Prostate gland (tissue), 2 donors: ENCODE data around the gene FBXL7. TPM values are rescaled to one million over a fixed set of nuclear protein-coding genes. Genes with fewer than 3 reads are reported as not detected.

Experiments
- DNase-seq: peaks from one replicate; pipeline ENCODE4 v3.0.0-alpha.2; 2019; ENCODE audit warnings: low spot score
- H3K27ac ChIP-seq, 2 donors: fragments of 200-600 bp; sonication (generic); 2 replicates each; pipeline ENCODE4 v1.5.1; 2017 to 2019
- H3K27me3 ChIP-seq: fragments of 200-600 bp; sonication (generic); replicated peaks from 2 replicates; pipeline ENCODE4 v1.5.1; 2019; ENCODE audit not compliant: insufficient read depth
- H3K36me3 ChIP-seq, 2 donors: fragments of 200-600 bp; sonication (generic); 1 replicate in 1 of 2; 2 replicates in 1 of 2; pipeline versions ENCODE4 v1.5.1 to v1.8.1; 2017 to 2019
- H3K4me1 ChIP-seq: fragments of 200-600 bp; sonication (generic); replicated peaks from 2 replicates; pipeline ENCODE4 v1.5.1; 2019
- H3K4me3 ChIP-seq, 2 donors: fragments of 200-600 bp; sonication (generic); 2 replicates each; pipeline ENCODE4 v1.5.1; 2017 to 2019
- H3K9me3 ChIP-seq: fragments of 200-600 bp; sonication (generic); 2 replicates; pipeline ENCODE4 v1.5.1; 2017
- POLR2A ChIP-seq: fragments of 450-650 bp; IDR thresholded peaks from one replicate; pipeline ENCODE4 v1.6.1; 2016; ENCODE audit warnings: antibody characterized with exemption, mild to moderate bottlenecking
- POLR2AphosphoS5 ChIP-seq: sonication (generic); formaldehyde crosslinking; IDR thresholded peaks from one replicate; pipeline ENCODE4 v1.6.1; 2017; ENCODE audit warnings: antibody characterized with exemption
- WGBS: methylation state at CpG from one replicate; pipeline ENCODE4 v1.1.5; 2018; 5-methylcytosine and 5-hydroxymethylcytosine counted together
- intact Hi-C: fragments of 100-400 bp; cut with DNase I; formaldehyde crosslinking; loops from one replicate; pipeline ENCODE4 v1.14.2; 2022
- total RNA-seq, 2 donors: library from RNA; depleted of rRNA; stranded (reverse); fragments of >200 nt; gene quantifications; one replicate each; pipeline ENCODE4 v1.1.0, GENCODE V29; 2016
- TF ChIP-seq, protein P1 (sequence below), 4 experiments: fragments of 200-600 bp in 2 of 4; fragments of 450-650 bp in 2 of 4; sonication (generic) in 2 of 4; IDR thresholded peaks; 1 replicate in 3 of 4; 2 replicates in 1 of 4; pipeline ENCODE4 v1.5.1; 2016 to 2019; ENCODE audit warnings: antibody characterized with exemption in 4 of 4, mild to moderate bottlenecking in 2 of 4, moderate library complexity in 2 of 4

FBXL7 gene
- total RNA-seq, 2 donors from 2014 or later = 21.2 to 24.2 TPM

GRCh38 chr5:15808577-15808976, 308.6 kb downstream of the FBXL7 start:
- Histone ChIP-seq H3K9me3 (no peaks in the 10 kb centered on the region), H3K27ac (no peak overlapping the region), H3K27me3 (no peaks in the 10 kb centered on the region), H3K4me3 (no peak overlapping the region), H3K4me1 (no peaks in the 10 kb centered on the region), H3K36me3 (no peaks in the 10 kb centered on the region)
- WGBS = 67% methylated on average over 3 of the region's 3 CpGs
- no peak for DNase-seq
- TF ChIP-seq, protein P1, sequence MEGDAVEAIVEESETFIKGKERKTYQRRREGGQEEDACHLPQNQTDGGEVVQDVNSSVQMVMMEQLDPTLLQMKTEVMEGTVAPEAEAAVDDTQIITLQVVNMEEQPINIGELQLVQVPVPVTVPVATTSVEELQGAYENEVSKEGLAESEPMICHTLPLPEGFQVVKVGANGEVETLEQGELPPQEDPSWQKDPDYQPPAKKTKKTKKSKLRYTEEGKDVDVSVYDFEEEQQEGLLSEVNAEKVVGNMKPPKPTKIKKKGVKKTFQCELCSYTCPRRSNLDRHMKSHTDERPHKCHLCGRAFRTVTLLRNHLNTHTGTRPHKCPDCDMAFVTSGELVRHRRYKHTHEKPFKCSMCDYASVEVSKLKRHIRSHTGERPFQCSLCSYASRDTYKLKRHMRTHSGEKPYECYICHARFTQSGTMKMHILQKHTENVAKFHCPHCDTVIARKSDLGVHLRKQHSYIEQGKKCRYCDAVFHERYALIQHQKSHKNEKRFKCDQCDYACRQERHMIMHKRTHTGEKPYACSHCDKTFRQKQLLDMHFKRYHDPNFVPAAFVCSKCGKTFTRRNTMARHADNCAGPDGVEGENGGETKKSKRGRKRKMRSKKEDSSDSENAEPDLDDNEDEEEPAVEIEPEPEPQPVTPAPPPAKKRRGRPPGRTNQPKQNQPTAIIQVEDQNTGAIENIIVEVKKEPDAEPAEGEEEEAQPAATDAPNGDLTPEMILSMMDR (IDR thresholded peaks at IDR 0.05) = no peak
- TF ChIP-seq POLR2AphosphoS5 (no peak), POLR2A (no peak)
- intact Hi-C loops = loop anchor here (10.0 kb wide), 1 partner anchor 274 kb away; no protein-coding TSS in a partner anchor

DNA sequence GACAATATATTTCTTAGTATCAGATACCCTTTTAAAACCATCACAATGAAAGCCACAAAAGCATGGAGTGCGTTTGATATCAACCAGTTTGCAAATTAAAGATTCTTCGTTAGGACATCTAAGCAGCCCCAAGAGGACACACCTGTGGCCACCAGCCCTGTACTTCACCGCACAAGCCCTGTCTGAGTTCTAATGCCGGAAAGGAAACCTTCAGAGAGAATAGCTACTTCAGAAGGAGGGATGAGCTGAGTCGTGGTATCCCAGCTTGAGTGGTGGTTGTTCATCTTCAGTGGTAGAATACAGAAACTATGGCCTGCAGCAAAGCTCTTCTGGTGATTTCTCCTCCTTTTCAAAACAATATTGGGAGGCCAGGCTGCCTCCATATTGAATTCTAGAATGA, 319.6 kb downstream of the FBXL7 start:
- no peak for DNase-seq
- H3K4me3 ChIP-seq = no peak overlapping the region
- no peaks in the 10 kb centered on the region for H3K9me3 ChIP-seq
- no peak overlapping the region for H3K27ac ChIP-seq
- no peaks in the 10 kb centered on the region for H3K27me3 ChIP-seq
- intact Hi-C loops = loop anchor here (5.0 kb wide), 1 partner anchor 317 kb away; the partner anchor contains the start of gene FBXL7
- peaks cover 2% of the 10 kb centered on the region for H3K4me1 ChIP-seq
- TF ChIP-seq POLR2AphosphoS5 = no peak
- TF ChIP-seq, protein P1 (IDR thresholded peaks at IDR 0.05) = no peak
- TF ChIP-seq POLR2A = no peak
- H3K36me3 ChIP-seq = no peaks in the 10 kb centered on the region
- WGBS = 91% methylated on average over 5 of the region's 5 CpGs

GRCh38 chr5:15821506-15821905, 321.5 kb downstream of the FBXL7 start:
- H3K9me3 ChIP-seq = no peaks in the 10 kb centered on the region
- TF ChIP-seq POLR2A (no peak), POLR2AphosphoS5 (no peak)
- TF ChIP-seq, protein P1 (IDR thresholded peaks at IDR 0.05) = no peak
- no peak for DNase-seq
- no peaks in the 10 kb centered on the region for H3K36me3 ChIP-seq
- intact Hi-C loops = loop anchor here (5.0 kb wide), 1 partner anchor 319 kb away; the partner anchor contains the start of gene FBXL7
- H3K4me1 ChIP-seq = peaks cover 2% of the 10 kb centered on the region
- no peak overlapping the region for H3K4me3 ChIP-seq
- H3K27me3 ChIP-seq = no peaks in the 10 kb centered on the region
- no peak overlapping the region for H3K27ac ChIP-seq

- intact Hi-C loops = loop anchor here (5.0 kb wide), 1 partner anchor 321 kb away; the partner anchor contains the start of gene FBXL7
- WGBS = 96% methylated on average over 2 of the region's 2 CpGs
- H3K4me3 ChIP-seq = no peak overlapping the region
- no peak for DNase-seq
- H3K27ac ChIP-seq = no peak overlapping the region
- H3K4me1 ChIP-seq = peaks cover 2% of the 10 kb centered on the region
- H3K9me3 ChIP-seq = no peaks in the 10 kb centered on the region
- TF ChIP-seq, protein P1 (IDR thresholded peaks at IDR 0.05) = no peak
- no peak for TF ChIP-seq POLR2A
- no peak for TF ChIP-seq POLR2AphosphoS5
- H3K27me3 ChIP-seq = no peaks in the 10 kb centered on the region
- no peaks in the 10 kb centered on the region for H3K36me3 ChIP-seq
Observed at GRCh38 chr5:15823398-15823797, 323.4 kb downstream of the FBXL7 start.

- 94% methylated on average over 1 of the region's 1 CpG for WGBS
- H3K9me3 ChIP-seq = no peaks in the 10 kb centered on the region
- no peak for TF ChIP-seq POLR2AphosphoS5
- no peak for TF ChIP-seq POLR2A
- TF ChIP-seq, protein P1 (IDR thresholded peaks at IDR 0.05) = no peak
- no peak overlapping the region for H3K27ac ChIP-seq
- DNase-seq = no peak
- intact Hi-C loops = no loop called here
- no peaks in the 10 kb centered on the region for H3K27me3 ChIP-seq
- H3K4me1 ChIP-seq = peaks cover 6% of the 10 kb centered on the region
- H3K4me3 ChIP-seq = no peak overlapping the region
- H3K36me3 ChIP-seq = no peaks in the 10 kb centered on the region
Observed at GRCh38 chr5:15827741-15828140, 327.8 kb downstream of the FBXL7 start.
